Upper lobe of right lung (tissue), 1 donor: ENCODE results near the gene PTPN2. TPM values are rescaled to one million over a fixed set of nuclear protein-coding genes. Genes with fewer than 3 reads are reported as not detected.

ENCODE experiments used
- ATAC-seq: fragments of 200-7000 bp; cut with Tn5 transposase; one replicate; pipeline ENCODE4 v1.9.1; 2020; ENCODE audit warnings: mild to moderate bottlenecking, moderate library complexity
- DNase-seq: peaks from one replicate; pipeline ENCODE4 v3.0.0-alpha.2; 2020
- H3K27ac ChIP-seq: fragments of 200-600 bp; one replicate; pipeline ENCODE4 v1.8.0; 2022
- H3K27me3 ChIP-seq: fragments of 200-600 bp; one replicate; pipeline ENCODE4 v1.8.0; 2022; ENCODE audit warnings: mild to moderate bottlenecking
- H3K36me3 ChIP-seq: fragments of 200-600 bp; one replicate; pipeline ENCODE4 v1.8.0; 2022
- H3K4me1 ChIP-seq: fragments of 200-600 bp; one replicate; pipeline ENCODE4 v1.8.0; 2022
- H3K4me3 ChIP-seq: fragments of 200-600 bp; one replicate; pipeline ENCODE4 v1.8.0; 2022; ENCODE audit warnings: mild to moderate bottlenecking
- H3K9me3 ChIP-seq: fragments of 200-600 bp; one replicate; pipeline ENCODE4 v1.8.0; 2022
- intact Hi-C: fragments of 100-400 bp; cut with DNase I; formaldehyde crosslinking; loops from one replicate; pipeline ENCODE4 v1.11.0; 2022
- total RNA-seq: library from RNA; stranded (reverse); fragmentation: NEBNext Ultra II Directional; extraction: Animal tissue kit (Norgen Biotek cat#: 25700); gene quantifications from one replicate; pipeline ENCODE4 v1.2.1, GENCODE V29; 2021
- TF ChIP-seq, protein P1 (sequence below): fragments of 200-600 bp; IDR thresholded peaks from one replicate; pipeline ENCODE4 v1.8.0; 2022; ENCODE audit warnings: antibody characterized with exemption
- donor health status: DM: no; HTN: yes; CAD: no; lungs with severe emphysema.

The PTPN2 gene
- total RNA-seq, 1 donor from 2014 or later = 53.9 TPM

DNA sequence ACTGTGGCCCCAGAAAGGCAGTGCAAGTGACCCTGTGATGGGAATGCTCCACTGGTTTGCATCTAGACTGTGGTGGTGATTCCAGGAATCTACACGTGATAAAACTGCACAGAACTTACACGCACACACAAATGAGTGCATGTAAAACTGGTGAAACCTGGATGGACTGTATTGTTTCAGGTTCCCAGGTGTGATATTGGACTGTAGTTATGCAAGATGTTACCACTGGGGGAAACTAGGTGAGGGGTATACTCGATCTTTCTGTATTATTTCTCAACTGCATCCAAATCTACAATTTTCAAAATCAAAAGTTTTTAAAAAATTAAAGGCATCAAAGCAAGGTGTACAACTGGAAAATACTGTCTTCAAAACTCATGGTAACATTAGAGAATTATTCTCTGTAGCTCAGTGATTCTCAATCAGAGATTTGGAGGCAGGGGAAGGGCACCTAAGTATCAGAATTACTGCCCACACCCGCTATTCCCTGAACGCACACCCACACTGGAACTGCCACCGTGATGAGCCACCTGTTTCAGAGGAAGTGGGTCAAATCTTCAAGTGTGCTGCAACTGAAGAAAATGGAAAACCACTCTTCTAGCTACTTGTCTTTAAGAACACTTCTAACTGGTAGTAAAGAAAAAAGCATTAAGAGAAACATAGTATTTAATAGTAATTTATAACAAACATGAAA lies 26.7 kb downstream of the PTPN2 start:
- H3K36me3 ChIP-seq = peaks cover 27% of the 10 kb centered on the region
- intact Hi-C loops = no loop called here
- H3K4me3 ChIP-seq = no peak overlapping the region
- DNase-seq (no peak), ATAC-seq (no peak)
- H3K9me3 ChIP-seq = no peaks in the 10 kb centered on the region
- TF ChIP-seq, protein P1, sequence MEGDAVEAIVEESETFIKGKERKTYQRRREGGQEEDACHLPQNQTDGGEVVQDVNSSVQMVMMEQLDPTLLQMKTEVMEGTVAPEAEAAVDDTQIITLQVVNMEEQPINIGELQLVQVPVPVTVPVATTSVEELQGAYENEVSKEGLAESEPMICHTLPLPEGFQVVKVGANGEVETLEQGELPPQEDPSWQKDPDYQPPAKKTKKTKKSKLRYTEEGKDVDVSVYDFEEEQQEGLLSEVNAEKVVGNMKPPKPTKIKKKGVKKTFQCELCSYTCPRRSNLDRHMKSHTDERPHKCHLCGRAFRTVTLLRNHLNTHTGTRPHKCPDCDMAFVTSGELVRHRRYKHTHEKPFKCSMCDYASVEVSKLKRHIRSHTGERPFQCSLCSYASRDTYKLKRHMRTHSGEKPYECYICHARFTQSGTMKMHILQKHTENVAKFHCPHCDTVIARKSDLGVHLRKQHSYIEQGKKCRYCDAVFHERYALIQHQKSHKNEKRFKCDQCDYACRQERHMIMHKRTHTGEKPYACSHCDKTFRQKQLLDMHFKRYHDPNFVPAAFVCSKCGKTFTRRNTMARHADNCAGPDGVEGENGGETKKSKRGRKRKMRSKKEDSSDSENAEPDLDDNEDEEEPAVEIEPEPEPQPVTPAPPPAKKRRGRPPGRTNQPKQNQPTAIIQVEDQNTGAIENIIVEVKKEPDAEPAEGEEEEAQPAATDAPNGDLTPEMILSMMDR = no peak
- H3K27me3 ChIP-seq = no peaks in the 10 kb centered on the region
- H3K4me1 ChIP-seq = peaks cover 7% of the 10 kb centered on the region
- H3K27ac ChIP-seq = no peak overlapping the region

DNA sequence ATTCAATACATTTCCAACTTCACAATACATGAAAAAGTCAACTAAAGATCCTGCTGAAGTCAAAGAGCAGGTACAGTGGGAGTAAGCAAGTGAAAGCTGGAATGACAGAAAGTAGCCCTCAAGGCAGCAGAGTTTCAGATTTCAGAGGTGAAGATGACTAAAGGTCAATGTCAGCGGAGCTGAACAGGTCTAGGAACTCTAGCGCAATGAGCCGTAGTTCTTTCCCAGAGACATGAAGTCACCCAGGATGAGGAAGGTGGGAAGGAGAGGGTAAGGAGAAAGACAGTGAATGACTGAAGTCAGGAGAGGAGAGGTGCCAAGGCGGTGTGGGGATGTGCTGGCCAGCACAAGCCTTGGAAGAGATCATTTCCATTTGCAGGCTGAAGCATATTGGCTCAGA lies 28.1 kb downstream of the PTPN2 start:
- intact Hi-C loops = no loop called here
- peaks cover 27% of the 10 kb centered on the region for H3K36me3 ChIP-seq
- TF ChIP-seq, protein P1 = no peak

DNA sequence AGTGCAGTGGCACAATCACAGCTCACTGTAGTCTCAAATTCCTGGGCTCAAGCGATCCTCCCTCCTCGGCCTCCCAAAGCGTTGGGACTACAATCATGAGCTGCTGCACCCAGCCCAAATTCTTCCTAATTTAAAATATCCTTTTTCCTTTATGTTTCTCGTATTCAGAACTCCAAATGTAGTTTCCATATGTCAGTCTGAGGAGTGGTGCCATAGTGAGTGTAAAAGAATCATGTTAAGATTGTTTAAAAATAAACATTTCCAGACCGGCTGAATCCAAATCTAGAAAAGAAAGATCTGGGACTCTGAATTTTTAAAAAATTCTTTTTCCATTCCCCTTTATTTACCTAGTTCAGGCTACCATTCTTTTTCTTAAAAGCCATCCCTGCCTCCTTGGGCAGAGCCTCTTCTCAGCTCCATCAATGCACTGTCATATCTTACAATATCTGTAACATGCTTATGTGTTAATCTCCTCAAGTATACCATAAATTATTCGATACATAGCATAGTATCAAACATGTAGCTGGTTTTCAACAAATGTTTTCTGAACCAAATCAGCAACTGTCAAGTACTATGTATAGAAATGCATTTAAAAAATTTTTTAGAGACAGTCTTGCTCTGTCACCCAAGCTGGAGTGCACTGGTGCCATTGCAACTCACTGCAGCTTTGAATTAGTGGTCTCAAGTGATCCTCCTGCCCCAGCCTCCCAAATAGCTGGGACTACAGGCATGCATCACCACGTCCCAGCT lies 31.3 kb downstream of the PTPN2 start:
- no peak for ATAC-seq
- TF ChIP-seq, protein P1 = no peak

More for the DNA sequence above, 28.1 kb downstream of the PTPN2 start:
- H3K9me3 ChIP-seq = no peaks in the 10 kb centered on the region
- no peak for ATAC-seq
- H3K27ac ChIP-seq = no peak overlapping the region
- H3K4me3 ChIP-seq = no peak overlapping the region
- DNase-seq = no peak
- no peaks in the 10 kb centered on the region for H3K27me3 ChIP-seq
- H3K4me1 ChIP-seq = no peaks in the 10 kb centered on the region

DNA sequence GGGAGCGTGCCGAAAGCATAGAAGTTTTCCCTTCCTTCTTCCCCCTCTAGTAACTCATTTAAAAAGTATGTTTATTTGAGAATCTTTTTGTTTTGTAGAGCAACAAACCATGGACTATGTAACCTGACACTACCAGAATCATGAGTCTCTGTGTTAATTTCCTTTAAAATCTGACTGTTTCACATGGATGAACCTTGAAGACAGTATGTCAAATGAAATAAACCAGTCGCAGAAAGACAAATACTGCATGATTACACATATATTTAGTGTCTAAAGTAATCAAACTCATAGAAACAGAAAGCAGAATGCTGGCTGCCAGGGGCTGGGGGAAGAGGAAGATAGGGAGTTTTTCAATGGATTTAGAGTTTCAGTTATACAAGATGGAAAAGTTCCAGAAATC lies 32.3 kb downstream of the PTPN2 start:
- peaks cover 13% of the 10 kb centered on the region for H3K4me1 ChIP-seq
- H3K4me3 ChIP-seq = no peak overlapping the region
- intact Hi-C loops = no loop called here
- no peaks in the 10 kb centered on the region for H3K9me3 ChIP-seq
- no peak overlapping the region for H3K27ac ChIP-seq
- ATAC-seq (no peak), DNase-seq (no peak)
- H3K27me3 ChIP-seq = no peaks in the 10 kb centered on the region
- H3K36me3 ChIP-seq = peaks cover 18% of the 10 kb centered on the region
- TF ChIP-seq, protein P1 = no peak

More for the DNA sequence above, 31.3 kb downstream of the PTPN2 start:
- peaks cover 13% of the 10 kb centered on the region for H3K4me1 ChIP-seq
- intact Hi-C loops = no loop called here
- DNase-seq = no peak
- no peak overlapping the region for H3K27ac ChIP-seq
- no peaks in the 10 kb centered on the region for H3K27me3 ChIP-seq
- peaks cover 19% of the 10 kb centered on the region for H3K36me3 ChIP-seq
- H3K4me3 ChIP-seq = no peak overlapping the region
- H3K9me3 ChIP-seq = no peaks in the 10 kb centered on the region

DNA sequence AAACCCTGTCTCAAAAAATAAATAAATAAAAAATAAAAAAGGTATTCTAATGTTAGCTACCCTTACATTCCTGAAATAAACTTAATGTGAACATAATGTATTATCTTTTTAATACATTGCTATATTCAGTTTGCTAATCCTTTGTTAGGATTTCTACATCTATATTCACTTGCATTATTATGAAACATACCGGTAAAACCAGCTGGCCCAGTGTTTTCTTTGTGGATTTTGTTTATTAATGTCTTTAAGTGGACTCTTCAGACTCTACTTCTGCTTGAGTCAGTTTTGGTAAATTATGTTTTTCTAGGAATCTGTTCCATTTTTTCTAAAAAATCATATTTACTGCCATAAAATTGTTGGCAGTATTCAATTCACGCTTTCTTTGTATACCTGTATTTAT lies 34.5 kb downstream of the PTPN2 start:
- H3K4me1 ChIP-seq = peaks cover 13% of the 10 kb centered on the region
- H3K4me3 ChIP-seq = no peak overlapping the region
- peaks cover under 1% of the 10 kb centered on the region for H3K36me3 ChIP-seq
- no peak for DNase-seq
- TF ChIP-seq, protein P1 = no peak
- H3K27ac ChIP-seq = no peak overlapping the region
- H3K27me3 ChIP-seq = no peaks in the 10 kb centered on the region
- intact Hi-C loops = no loop called here
- ATAC-seq = no peak
- no peaks in the 10 kb centered on the region for H3K9me3 ChIP-seq
